Smooth muscle cell (in vitro differentiated cells): ENCODE data around the gene LRRFIP1. TPM values are rescaled to one million over a fixed set of nuclear protein-coding genes. Genes with fewer than 3 reads are reported as not detected.
A peak's percentile ranks its signal among the peaks of the same experiment; 100 is the strongest.

ENCODE experiments used
- DNase-seq: peaks from one replicate; lab custom pipeline; 2025; ENCODE audit not compliant: unreplicated experiment; lab: John Stamatoyannopoulos, UW
- H2AFZ ChIP-seq: fragments of 200-600 bp; sonication (generic); 2 replicates; pipeline ENCODE4 v1.6.0; 2016; ENCODE audit warnings: antibody characterized with exemption, low read depth, mild to moderate bottlenecking
- H3F3A ChIP-seq: fragments of 200-600 bp; sonication (generic); 2 replicates; pipeline ENCODE4 v1.6.0; 2017; ENCODE audit warnings: antibody characterized with exemption, low read depth
- H3K27ac ChIP-seq: fragments of 200-600 bp; sonication (generic); 2 replicates; pipeline ENCODE4 v1.5.1; 2016; ENCODE audit warnings: low read depth, mild to moderate bottlenecking
- H3K27me3 ChIP-seq: fragments of 200-600 bp; sonication (generic); 2 replicates; pipeline ENCODE4 v1.6.1; 2016; ENCODE audit warnings: low read depth, mild to moderate bottlenecking
- H3K36me3 ChIP-seq: fragments of 200-600 bp; sonication (generic); 2 replicates; pipeline ENCODE4 v1.5.1; 2016; ENCODE audit warnings: low read depth
- H3K4me1 ChIP-seq: fragments of 200-600 bp; sonication (generic); 2 replicates; pipeline ENCODE4 v1.5.1; 2016; ENCODE audit warnings: low read depth
- H3K4me2 ChIP-seq: fragments of 200-600 bp; sonication (generic); 2 replicates; pipeline ENCODE4 v1.6.0; 2016; ENCODE audit warnings: mild to moderate bottlenecking
- H3K4me3 ChIP-seq: fragments of 200-600 bp; sonication (generic); 2 replicates; pipeline ENCODE4 v1.5.1; 2016; ENCODE audit warnings: mild to moderate bottlenecking
- H3K79me2 ChIP-seq: fragments of 200-600 bp; sonication (generic); 2 replicates; pipeline ENCODE4 v1.6.0; 2016; ENCODE audit warnings: low read depth, mild to moderate bottlenecking
- H3K9ac ChIP-seq: fragments of 200-600 bp; sonication (generic); 2 replicates; pipeline ENCODE4 v1.6.0; 2016; ENCODE audit warnings: low read depth
- H3K9me3 ChIP-seq: fragments of 200-600 bp; sonication (generic); replicated peaks from 2 replicates; pipeline ENCODE4 v1.5.1; 2016; ENCODE audit warnings: low read depth
- H4K20me1 ChIP-seq: fragments of 200-600 bp; sonication (generic); 2 replicates; pipeline ENCODE4 v1.6.0; 2016; ENCODE audit warnings: low read depth
- WGBS: methylation state at CpG from one replicate; pipeline ENCODE4 v1.1.7; 2016; ENCODE audit warnings: low lambda C conversion rate; 5-methylcytosine and 5-hydroxymethylcytosine counted together
- polyA plus RNA-seq: library from polyadenylated mRNA; unstranded; fragments of >200 nt; fragmentation: Nextera tagmentation; extraction: Ambion mirVana; gene quantifications from 2 replicates; pipeline ENCODE4 v1.2.1, GENCODE V29; 2016
- total RNA-seq: library from RNA; depleted of rRNA; stranded (reverse); fragments of >200 nt; gene quantifications from 2 replicates; pipeline ENCODE4 v1.2.3, GENCODE V29; 2014
- TF ChIP-seq, protein P1 (sequence below): fragments of 200-600 bp; sonication (generic); IDR thresholded peaks from 2 replicates; pipeline ENCODE4 v1.5.1; 2017; ENCODE audit warnings: borderline replicate concordance, mild to moderate bottlenecking, antibody characterized with exemption; ENCODE audit not compliant: insufficient read depth, poor library complexity, severe bottlenecking

Gene LRRFIP1
- total and polyA plus RNA-seq, 2 experiments from 2014 or later: 36.2 to 65.1 TPM

DNA sequence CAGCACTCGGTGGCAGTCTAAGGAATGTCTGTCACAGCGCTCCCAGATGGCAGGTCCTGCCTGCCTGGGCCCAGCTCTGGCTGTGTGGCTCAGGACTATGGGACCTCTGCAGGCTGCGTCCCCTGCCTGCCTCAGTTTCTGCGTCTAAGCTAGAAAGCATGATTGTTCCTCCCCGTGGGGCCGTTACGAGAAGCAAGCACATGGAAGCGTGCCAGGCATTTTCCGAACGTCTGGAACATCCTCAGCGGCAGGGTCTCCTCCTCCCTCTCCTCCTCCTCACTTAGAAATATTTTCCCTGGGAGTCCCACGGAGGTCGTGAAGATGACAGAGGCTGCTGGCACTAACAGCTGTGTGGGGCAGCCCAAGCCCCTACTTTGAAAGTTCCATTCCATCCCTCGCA lies 43.3 kb downstream of the LRRFIP1 start:
- Histone ChIP-seq H2AFZ (no peak overlapping the region), H3K27me3 (no peaks in the 10 kb centered on the region), H3K4me3 (no peak overlapping the region)

DNA sequence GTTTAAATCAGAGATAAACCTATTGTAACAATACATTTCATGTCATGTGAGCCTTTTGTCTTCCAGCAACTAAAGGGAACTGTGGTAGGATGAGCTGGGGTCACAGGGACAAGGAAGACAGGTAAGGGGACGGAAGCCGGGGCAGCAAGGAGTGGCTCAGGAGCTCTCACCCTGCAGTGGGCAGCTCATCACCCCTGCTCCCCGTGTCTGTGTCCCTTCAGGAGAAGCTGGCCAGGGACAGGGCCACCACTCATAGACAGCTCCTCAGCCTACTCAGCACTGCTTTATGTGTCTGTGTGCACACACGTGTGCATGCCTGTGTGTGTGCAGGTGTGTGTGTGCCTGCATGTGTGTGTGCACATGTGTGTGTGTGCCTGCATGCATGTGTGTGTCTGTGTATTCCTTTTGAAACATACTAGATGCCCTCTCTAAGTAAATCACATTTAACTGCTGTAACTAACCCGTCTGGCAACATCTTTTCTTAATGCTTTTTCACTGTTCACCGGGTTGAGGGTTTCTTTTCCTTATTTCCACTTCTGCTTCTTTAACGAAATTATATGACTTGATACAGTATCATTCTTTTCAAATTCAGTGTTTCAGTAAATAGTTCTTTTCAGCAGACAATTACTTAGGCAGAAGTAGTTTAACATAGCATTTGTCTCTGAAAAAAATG lies 44.2 kb downstream of the LRRFIP1 start:
- Histone ChIP-seq H3K9ac (no peak overlapping the region), H3K4me1 (peaks cover 20% of the 10 kb centered on the region), H3K79me2 (peaks cover 6% of the 10 kb centered on the region), H3F3A (no peaks in the 10 kb centered on the region), H3K9me3 (no peaks in the 10 kb centered on the region), H3K36me3 (no peaks in the 10 kb centered on the region), H3K27me3 (no peaks in the 10 kb centered on the region), H3K27ac (no peak overlapping the region), H4K20me1 (no peaks in the 10 kb centered on the region), H2AFZ (no peak overlapping the region), H3K4me2 (no peak overlapping the region), H3K4me3 (no peak overlapping the region)
- TF ChIP-seq, protein P1, sequence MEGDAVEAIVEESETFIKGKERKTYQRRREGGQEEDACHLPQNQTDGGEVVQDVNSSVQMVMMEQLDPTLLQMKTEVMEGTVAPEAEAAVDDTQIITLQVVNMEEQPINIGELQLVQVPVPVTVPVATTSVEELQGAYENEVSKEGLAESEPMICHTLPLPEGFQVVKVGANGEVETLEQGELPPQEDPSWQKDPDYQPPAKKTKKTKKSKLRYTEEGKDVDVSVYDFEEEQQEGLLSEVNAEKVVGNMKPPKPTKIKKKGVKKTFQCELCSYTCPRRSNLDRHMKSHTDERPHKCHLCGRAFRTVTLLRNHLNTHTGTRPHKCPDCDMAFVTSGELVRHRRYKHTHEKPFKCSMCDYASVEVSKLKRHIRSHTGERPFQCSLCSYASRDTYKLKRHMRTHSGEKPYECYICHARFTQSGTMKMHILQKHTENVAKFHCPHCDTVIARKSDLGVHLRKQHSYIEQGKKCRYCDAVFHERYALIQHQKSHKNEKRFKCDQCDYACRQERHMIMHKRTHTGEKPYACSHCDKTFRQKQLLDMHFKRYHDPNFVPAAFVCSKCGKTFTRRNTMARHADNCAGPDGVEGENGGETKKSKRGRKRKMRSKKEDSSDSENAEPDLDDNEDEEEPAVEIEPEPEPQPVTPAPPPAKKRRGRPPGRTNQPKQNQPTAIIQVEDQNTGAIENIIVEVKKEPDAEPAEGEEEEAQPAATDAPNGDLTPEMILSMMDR: no peak
- no peak for DNase-seq
- WGBS: 92% methylated on average over 7 of the region's 7 CpGs

More for the DNA sequence above, 43.3 kb downstream of the LRRFIP1 start:
- WGBS: 65% methylated on average over 14 of the region's 14 CpGs
- no peak for DNase-seq
- Histone ChIP-seq H3F3A (no peaks in the 10 kb centered on the region), H3K9me3 (no peaks in the 10 kb centered on the region), H3K79me2 (peaks cover 5% of the 10 kb centered on the region), H3K27ac (peak overlapping the region; percentile 93), H3K9ac (peak overlapping the region; percentile 81), H3K4me1 (peaks cover 20% of the 10 kb centered on the region), H3K36me3 (no peaks in the 10 kb centered on the region), H4K20me1 (no peaks in the 10 kb centered on the region), H3K4me2 (peak overlapping the region; percentile 73)
- TF ChIP-seq, protein P1: no peak

DNA sequence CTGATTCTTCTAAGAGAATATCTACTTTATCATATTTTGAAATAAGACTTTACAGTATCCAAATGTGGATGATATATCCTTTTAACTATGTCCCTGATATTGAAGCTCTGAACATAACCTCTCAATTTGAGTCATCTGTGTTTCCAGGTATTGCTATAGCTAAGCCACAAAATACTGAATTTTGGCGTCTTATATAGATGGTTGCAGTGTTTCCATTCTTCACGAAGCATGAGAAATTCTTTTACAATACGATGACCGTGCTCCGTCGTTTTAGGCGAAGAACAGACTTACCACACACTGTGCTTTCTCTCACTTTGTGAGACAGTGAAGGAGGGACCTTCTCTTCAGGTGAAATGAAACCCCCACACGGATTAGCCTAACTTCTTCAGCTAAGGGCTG lies 45.3 kb downstream of the LRRFIP1 start:
- Histone ChIP-seq H3K79me2 (peaks cover 14% of the 10 kb centered on the region), H3K9ac (no peak overlapping the region)

More for the DNA sequence above, 45.3 kb downstream of the LRRFIP1 start:
- no peaks in the 10 kb centered on the region for H3K9me3 ChIP-seq
- TF ChIP-seq, protein P1: no peak
- no peaks in the 10 kb centered on the region for H3F3A ChIP-seq
- H3K27ac ChIP-seq: no peak overlapping the region
- H3K4me2 ChIP-seq: no peak overlapping the region
- DNase-seq: no peak
- no peak overlapping the region for H2AFZ ChIP-seq
- H3K4me1 ChIP-seq: peaks cover 20% of the 10 kb centered on the region
- no peaks in the 10 kb centered on the region for H4K20me1 ChIP-seq
- H3K27me3 ChIP-seq: no peaks in the 10 kb centered on the region
- WGBS: 77% methylated on average over 8 of the region's 8 CpGs
- no peaks in the 10 kb centered on the region for H3K36me3 ChIP-seq
- no peak overlapping the region for H3K4me3 ChIP-seq
